ENCODE results near the gene ANKRD2. TPM values are rescaled to one million over a fixed set of nuclear protein-coding genes. Genes with fewer than 3 reads are reported as not detected.

ANKRD2 gene
- total and polyA plus RNA-seq, 2 experiments from 2014 or later = not detected

DNA sequence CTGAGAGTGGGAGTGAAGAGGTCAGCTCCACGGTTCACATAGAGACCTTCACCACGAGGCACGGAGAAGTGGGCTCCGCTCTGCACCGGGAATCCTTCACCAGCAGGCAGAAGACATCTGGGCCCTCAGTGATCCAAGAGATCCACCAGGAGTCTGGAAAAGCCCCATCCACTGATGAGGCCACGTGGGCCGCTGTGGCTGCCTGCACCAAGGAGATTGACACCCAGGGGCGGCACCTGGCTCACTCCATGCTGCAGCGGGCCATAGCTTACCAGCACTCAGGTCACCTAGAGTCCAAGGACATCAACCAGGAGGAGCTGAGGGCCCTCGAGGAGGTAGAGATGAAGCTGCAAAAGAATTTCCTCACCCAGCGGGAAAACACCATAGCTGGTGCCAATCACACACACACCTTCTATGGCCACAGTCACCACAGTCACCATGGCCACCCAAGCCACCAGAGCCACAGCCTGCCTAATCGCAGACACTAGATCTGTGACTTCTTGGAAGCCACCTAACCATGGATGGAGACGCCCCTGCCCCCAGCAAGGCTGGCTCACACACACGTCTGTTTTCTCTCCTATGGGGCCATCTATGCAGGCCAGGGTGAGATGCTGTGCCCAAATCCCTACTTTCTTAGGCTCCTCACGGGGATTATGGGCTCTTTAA lies 17.6 kb downstream of the ANKRD2 start:
- H3K4me2 ChIP-seq (ENCODE audit: unreplicated experiment) = no peak overlapping the region
- no peaks in the 10 kb centered on the region for H3K27me3 ChIP-seq (replicated peaks; ENCODE audit: insufficient read depth)
- 85 to 87% methylated on average over 15 of the region's 15 CpGs for WGBS, 2 experiments (ENCODE audit: low coverage in 1 of 2, low lambda C conversion rate in 2 of 2, missing lambda C conversion rate in 2 of 2)
- H3F3A ChIP-seq (ENCODE audit: insufficient read depth) = peaks cover 2% of the 10 kb centered on the region
- no peak overlapping the region for H2AFZ ChIP-seq
- no peaks in the 10 kb centered on the region for H3K36me3 ChIP-seq (ENCODE audit: low read depth)
- H3K9me2 ChIP-seq (ENCODE audit: insufficient read depth) = no peaks in the 10 kb centered on the region
- in situ Hi-C loops (cut with MboI) = no loop called here
- no peak for DNase-seq
- H4K20me1 ChIP-seq (ENCODE audit: insufficient read depth) = no peaks in the 10 kb centered on the region
- no peak overlapping the region for H3K9ac ChIP-seq
- no peaks in the 10 kb centered on the region for H3K4me1 ChIP-seq (ENCODE audit: insufficient read depth)
- H3K9me3 ChIP-seq (ENCODE audit: low read depth) = no peaks in the 10 kb centered on the region
- no peak overlapping the region for H3K4me3 ChIP-seq
- TF ChIP-seq EZH2phosphoT487 (IDR thresholded peaks at IDR 0.05; ENCODE audit: insufficient read depth, low read depth) (no peak), EZH2 (IDR thresholded peaks at IDR 0.05; ENCODE audit: insufficient read depth, poor library complexity, severe bottlenecking) (no peak)
- H3K27ac ChIP-seq = no peak overlapping the region
- H3K79me2 ChIP-seq (ENCODE audit: insufficient read depth) = no peaks in the 10 kb centered on the region

DNA sequence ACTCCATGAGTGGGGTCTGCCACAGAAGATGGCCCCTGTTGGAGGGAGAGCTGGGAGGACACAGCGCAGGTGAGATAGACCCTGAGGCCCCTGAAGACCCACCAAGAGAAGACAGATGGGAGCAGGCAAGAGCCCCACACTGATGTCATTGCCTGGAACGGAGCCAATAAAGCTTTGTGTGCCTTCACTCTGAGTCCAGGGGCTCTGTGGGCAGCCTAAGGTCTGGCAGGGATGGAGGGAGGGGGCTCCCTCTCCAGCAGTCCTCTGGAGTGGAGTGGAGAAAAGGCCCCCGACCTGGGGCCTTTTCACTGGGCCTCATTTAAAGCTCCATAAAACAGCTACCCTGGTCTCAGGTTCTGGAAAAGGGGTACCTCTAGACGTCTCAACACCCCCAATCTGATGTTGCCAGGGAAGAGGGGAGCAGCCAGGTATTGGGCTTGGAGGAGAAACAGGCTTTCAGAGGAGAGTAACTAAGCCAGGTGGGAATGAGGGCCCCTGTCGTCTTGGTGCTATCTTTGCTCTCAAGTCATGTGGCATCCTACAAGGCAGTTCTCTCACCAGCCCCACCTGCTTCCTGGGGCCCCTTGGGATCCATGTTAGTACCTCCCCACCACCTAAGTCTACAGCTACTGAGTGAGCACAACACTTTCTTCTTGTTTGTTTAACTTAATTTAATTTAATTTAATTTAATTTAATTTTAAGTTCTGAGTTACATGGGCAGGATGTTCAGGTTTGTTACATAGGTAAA lies 18.3 kb downstream of the ANKRD2 start:
- Histone ChIP-seq H3K4me1 (ENCODE audit: insufficient read depth) (peaks cover 5% of the 10 kb centered on the region), H3K9me2 (ENCODE audit: insufficient read depth) (no peaks in the 10 kb centered on the region), H3K4me3 (no peak overlapping the region), H3K9me3 (ENCODE audit: low read depth) (no peaks in the 10 kb centered on the region), H4K20me1 (ENCODE audit: insufficient read depth) (no peaks in the 10 kb centered on the region), H3K27me3 (replicated peaks; ENCODE audit: insufficient read depth) (no peaks in the 10 kb centered on the region), H3K4me2 (ENCODE audit: unreplicated experiment) (no peak overlapping the region), H3F3A (ENCODE audit: insufficient read depth) (peaks cover 9% of the 10 kb centered on the region), H3K9ac (no peak overlapping the region), H3K27ac (no peak overlapping the region), H3K79me2 (ENCODE audit: insufficient read depth) (no peaks in the 10 kb centered on the region), H3K36me3 (ENCODE audit: low read depth) (no peaks in the 10 kb centered on the region), H2AFZ (no peak overlapping the region)
- in situ Hi-C loops (cut with MboI) = no loop called here
- TF ChIP-seq EZH2 (IDR thresholded peaks at IDR 0.05; ENCODE audit: insufficient read depth, poor library complexity, severe bottlenecking) (no peak), EZH2phosphoT487 (IDR thresholded peaks at IDR 0.05; ENCODE audit: insufficient read depth, low read depth) (no peak)
- DNase-seq = no peak
- 60 to 73% methylated on average over 5 of the region's 5 CpGs for WGBS, 2 experiments (ENCODE audit: low coverage in 1 of 2, low lambda C conversion rate in 2 of 2, missing lambda C conversion rate in 2 of 2)

- Histone ChIP-seq H3K27ac (no peak overlapping the region), H3F3A (ENCODE audit: insufficient read depth) (peaks cover 33% of the 10 kb centered on the region), H3K9me2 (ENCODE audit: insufficient read depth) (no peaks in the 10 kb centered on the region), H3K4me2 (ENCODE audit: unreplicated experiment) (no peak overlapping the region), H3K36me3 (ENCODE audit: low read depth) (no peaks in the 10 kb centered on the region), H4K20me1 (ENCODE audit: insufficient read depth) (no peaks in the 10 kb centered on the region), H3K9ac (no peak overlapping the region), H3K4me3 (no peak overlapping the region), H2AFZ (no peak overlapping the region), H3K4me1 (ENCODE audit: insufficient read depth) (peaks cover 26% of the 10 kb centered on the region), H3K79me2 (ENCODE audit: insufficient read depth) (no peaks in the 10 kb centered on the region), H3K27me3 (replicated peaks; ENCODE audit: insufficient read depth) (no peaks in the 10 kb centered on the region), H3K9me3 (ENCODE audit: low read depth) (no peaks in the 10 kb centered on the region)
- WGBS, 2 experiments (ENCODE audit: low coverage in 1 of 2, low lambda C conversion rate in 2 of 2, missing lambda C conversion rate in 2 of 2) = 39 to 41% methylated on average over 4 of the region's 4 CpGs
- TF ChIP-seq EZH2phosphoT487 (IDR thresholded peaks at IDR 0.05; ENCODE audit: insufficient read depth, low read depth) (no peak), EZH2 (IDR thresholded peaks at IDR 0.05; ENCODE audit: insufficient read depth, poor library complexity, severe bottlenecking) (no peak)
- DNase-seq = peak; percentile 32
- in situ Hi-C loops (cut with MboI) = no loop called here
Observed at GRCh38 chr10:97593421-97593820, 20.8 kb downstream of the ANKRD2 start.

- peak overlapping the region; percentile 91 for H3K27ac ChIP-seq
- WGBS, 2 experiments (ENCODE audit: low coverage in 1 of 2, low lambda C conversion rate in 2 of 2, missing lambda C conversion rate in 2 of 2) = 4 to 9% methylated on average over 10 of the region's 10 CpGs
- TF ChIP-seq EZH2phosphoT487 (IDR thresholded peaks at IDR 0.05; ENCODE audit: insufficient read depth, low read depth) (no peak), EZH2 (IDR thresholded peaks at IDR 0.05; ENCODE audit: insufficient read depth, poor library complexity, severe bottlenecking) (no peak)
- in situ Hi-C loops (cut with MboI) = no loop called here
- H3K9me2 ChIP-seq (ENCODE audit: insufficient read depth) = no peaks in the 10 kb centered on the region
- H3K4me1 ChIP-seq (ENCODE audit: insufficient read depth) = peaks cover 26% of the 10 kb centered on the region
- peak overlapping the region; percentile 10; the same call in 1 of the 2 replicates for H2AFZ ChIP-seq
- no peaks in the 10 kb centered on the region for H3K79me2 ChIP-seq (ENCODE audit: insufficient read depth)
- H3K9me3 ChIP-seq (ENCODE audit: low read depth) = no peaks in the 10 kb centered on the region
- H4K20me1 ChIP-seq (ENCODE audit: insufficient read depth) = no peaks in the 10 kb centered on the region
- DNase-seq = peak; percentile 96
- no peaks in the 10 kb centered on the region for H3K36me3 ChIP-seq (ENCODE audit: low read depth)
- no peaks in the 10 kb centered on the region for H3K27me3 ChIP-seq (replicated peaks; ENCODE audit: insufficient read depth)
- H3F3A ChIP-seq (ENCODE audit: insufficient read depth) = peaks cover 33% of the 10 kb centered on the region
- peak overlapping the region; percentile 70 for H3K4me2 ChIP-seq (ENCODE audit: unreplicated experiment)
- peak overlapping the region; percentile 41; the same call in 1 of the 2 replicates for H3K4me3 ChIP-seq
- H3K9ac ChIP-seq = peak overlapping the region; percentile 64
Observed at GRCh38 chr10:97596101-97597082, 23.8 kb downstream of the ANKRD2 start.

Measured in GM23248 (cell line).